ENCODE results near the gene RBM39.
"Not testable (repeated sequence)": the region's sequence is repeated elsewhere in the genome, so short reads cannot be mapped to it uniquely, and the experiment has no call there.

The RBM39 gene

GRCh38 chr20:35704514-35705261, 37.4 kb downstream of the RBM39 start:
- no peak for DNase-seq

GRCh38 chr20:35702824-35703695, 39.0 kb downstream of the RBM39 start:
- no peak for DNase-seq

- no peak for DNase-seq
Measured at GRCh38 chr20:35702051-35702823, 39.8 kb downstream of the RBM39 start.

GRCh38 chr20:35700625-35701148, 41.4 kb downstream of the RBM39 start:
- no peak for DNase-seq

GRCh38 chr20:35699957-35700624, 42.0 kb downstream of the RBM39 start:
- DNase-seq = no peak

- DNase-seq = peak; percentile 57
Measured at GRCh38 chr20:35699127-35699956, 42.7 kb downstream of the RBM39 start, which contains the start of the genes NFS1 and ROMO1. Gene NFS1 (minus strand): TSS chr20:35699352. CDS start chr20:35699288, 64 bp downstream. Gene ROMO1 (plus strand): TSS chr20:35699405. CDS start chr20:35699633, 228 bp downstream.

- DNase-seq = no peak
Measured at GRCh38 chr20:35698298-35699126, 43.5 kb downstream of the RBM39 start.

- no peak for DNase-seq
Measured at GRCh38 chr20:35697696-35698297, 44.3 kb downstream of the RBM39 start.

- no peak for DNase-seq
Measured at GRCh38 chr20:35695978-35696377, 46.1 kb downstream of the RBM39 start.

GRCh38 chr20:35695245-35695749, 46.8 kb downstream of the RBM39 start:
- no peak for DNase-seq

GRCh38 chr20:35690265-35690664, 51.8 kb downstream of the RBM39 start:
- no peak for DNase-seq

- not testable (repeated sequence) for DNase-seq
Measured at GRCh38 chr20:35686872-35687271, 55.2 kb downstream of the RBM39 start.

GRCh38 chr20:35685368-35685767, 56.7 kb downstream of the RBM39 start:
- not testable (repeated sequence) for DNase-seq

- DNase-seq = no peak
Measured at GRCh38 chr20:35681960-35682359, 60.1 kb downstream of the RBM39 start.

- no peak for DNase-seq
Measured at GRCh38 chr20:35680452-35681183, 61.4 kb downstream of the RBM39 start.

GRCh38 chr20:35674921-35675320, 67.1 kb downstream of the RBM39 start:
- no peak for DNase-seq

- no peak for DNase-seq
Measured at GRCh38 chr20:35673884-35674283, 68.2 kb downstream of the RBM39 start.

- DNase-seq = no peak
Measured at GRCh38 chr20:35669681-35670080, 72.4 kb downstream of the RBM39 start.

GRCh38 chr20:35669221-35669620, 72.8 kb downstream of the RBM39 start:
- no peak for DNase-seq

All from GOT3 (cell line).